Peyer's patch (tissue), 4 donors: ENCODE measurements around the gene C2orf81.

Experiments used
- CTCF ChIP-seq, 6 experiments: fragments of 450-650 bp in 4 of 6; fragments of 200-600 bp in 2 of 6; sonication (generic) in 1 of 6; IDR thresholded peaks; one replicate each; pipeline ENCODE4 v1.5.1; 2017 to 2019; ENCODE audit warnings: antibody characterized with exemption in 6 of 6, mild to moderate bottlenecking in 3 of 6, moderate library complexity in 1 of 6
- POLR2A ChIP-seq, 2 donors: fragments of 450-650 bp; IDR thresholded peaks; one replicate each; pipeline ENCODE4 v1.5.1; 2017; ENCODE audit warnings: antibody characterized with exemption in 2 of 2, mild to moderate bottlenecking in 2 of 2, moderate library complexity in 2 of 2

GRCh38 chr2:74436848-74437695, 15.7 kb upstream of the C2orf81 start:
- TF ChIP-seq CTCF (IDR thresholded peaks at IDR 0.05): no peak
- no peak for TF ChIP-seq POLR2A (IDR thresholded peaks at IDR 0.05)
